Hepatocyte (in vitro differentiated cells): ENCODE data around the gene PSMA7. TPM values are rescaled to one million over a fixed set of nuclear protein-coding genes. Genes with fewer than 3 reads are reported as not detected.
A peak's percentile ranks its signal among the peaks of the same experiment; 100 is the strongest.

Experiments used
- DNase-seq: peaks from one replicate; pipeline ENCODE4 v3.0.0-alpha.2; 2016; ENCODE audit warnings: low spot score
- H2AFZ ChIP-seq: fragments of 200-600 bp; sonication (generic); 2 replicates; pipeline ENCODE4 v1.6.0; 2016; ENCODE audit warnings: antibody characterized with exemption, mild to moderate bottlenecking
- H3K27ac ChIP-seq: fragments of 200-600 bp; sonication (generic); 2 replicates; pipeline ENCODE4 v1.5.1; 2016; ENCODE audit warnings: mild to moderate bottlenecking
- H3K27me3 ChIP-seq: fragments of 200-600 bp; sonication (generic); 2 replicates; pipeline ENCODE4 v1.6.1; 2016
- H3K36me3 ChIP-seq: fragments of 200-600 bp; sonication (generic); replicated peaks from 2 replicates; pipeline ENCODE4 v1.5.1; 2016; ENCODE audit warnings: low read depth; ENCODE audit not compliant: insufficient read depth
- H3K4me1 ChIP-seq: fragments of 200-600 bp; sonication (generic); 2 replicates; pipeline ENCODE4 v1.5.1; 2016; ENCODE audit warnings: mild to moderate bottlenecking, moderate library complexity; ENCODE audit not compliant: insufficient read depth
- H3K4me2 ChIP-seq: fragments of 200-600 bp; sonication (generic); 2 replicates; pipeline ENCODE4 v1.6.0; 2016
- H3K4me3 ChIP-seq: fragments of 200-600 bp; sonication (generic); 2 replicates; pipeline ENCODE4 v1.5.1; 2016; ENCODE audit warnings: mild to moderate bottlenecking
- H3K79me2 ChIP-seq: fragments of 200-600 bp; sonication (generic); 2 replicates; pipeline ENCODE4 v1.6.0; 2017; ENCODE audit warnings: mild to moderate bottlenecking
- H3K9me2 ChIP-seq: fragments of 200-600 bp; sonication (generic); replicated peaks from 2 replicates; pipeline ENCODE4 v1.6.0; 2017; ENCODE audit warnings: mild to moderate bottlenecking; ENCODE audit not compliant: insufficient read depth
- H3K9me3 ChIP-seq: fragments of 200-600 bp; sonication (generic); 2 replicates; pipeline ENCODE4 v1.5.1; 2016; ENCODE audit warnings: low read depth, mild to moderate bottlenecking
- H4K20me1 ChIP-seq: fragments of 200-600 bp; sonication (generic); 2 replicates; pipeline ENCODE4 v1.6.0; 2016; ENCODE audit warnings: mild to moderate bottlenecking; ENCODE audit not compliant: insufficient read depth, poor library complexity, severe bottlenecking
- EZH2 ChIP-seq: fragments of 200-600 bp; sonication (generic); IDR thresholded peaks from 2 replicates; pipeline ENCODE4 v1.6.1; 2016; ENCODE audit warnings: antibody characterized with exemption, mild to moderate bottlenecking, borderline replicate concordance
- EZH2phosphoT487 ChIP-seq: fragments of 200-600 bp; sonication (generic); IDR thresholded peaks from one replicate; pipeline ENCODE4 v1.6.1; 2018; ENCODE audit warnings: antibody characterized with exemption, mild to moderate bottlenecking, low read depth, moderate library complexity; ENCODE audit not compliant: unreplicated experiment, severe bottlenecking
- WGBS: methylation state at CpG from one replicate; pipeline ENCODE4 v1.1.6; 2016; ENCODE audit warnings: low lambda C conversion rate; ENCODE audit errors: missing lambda C conversion rate; 5-methylcytosine and 5-hydroxymethylcytosine counted together
- polyA plus RNA-seq: library from polyadenylated mRNA; unstranded; fragments of >200 nt; fragmentation: Nextera tagmentation; extraction: Ambion mirVana; gene quantifications from 2 replicates; pipeline ENCODE4 v1.2.1, GENCODE V29; 2016
- total RNA-seq: library from RNA; depleted of rRNA; stranded (reverse); fragments of >200 nt; gene quantifications from 2 replicates; pipeline ENCODE4 v1.2.3, GENCODE V29; 2014
- TF ChIP-seq, protein P1 (sequence below): fragments of 200-600 bp; sonication (generic); IDR thresholded peaks from 2 replicates; pipeline ENCODE4 v1.5.1; 2016; ENCODE audit warnings: antibody characterized with exemption, mild to moderate bottlenecking; ENCODE audit not compliant: poor library complexity

Gene PSMA7
- total and polyA plus RNA-seq, 2 experiments from 2014 or later, result 277 to 408 TPM

DNA sequence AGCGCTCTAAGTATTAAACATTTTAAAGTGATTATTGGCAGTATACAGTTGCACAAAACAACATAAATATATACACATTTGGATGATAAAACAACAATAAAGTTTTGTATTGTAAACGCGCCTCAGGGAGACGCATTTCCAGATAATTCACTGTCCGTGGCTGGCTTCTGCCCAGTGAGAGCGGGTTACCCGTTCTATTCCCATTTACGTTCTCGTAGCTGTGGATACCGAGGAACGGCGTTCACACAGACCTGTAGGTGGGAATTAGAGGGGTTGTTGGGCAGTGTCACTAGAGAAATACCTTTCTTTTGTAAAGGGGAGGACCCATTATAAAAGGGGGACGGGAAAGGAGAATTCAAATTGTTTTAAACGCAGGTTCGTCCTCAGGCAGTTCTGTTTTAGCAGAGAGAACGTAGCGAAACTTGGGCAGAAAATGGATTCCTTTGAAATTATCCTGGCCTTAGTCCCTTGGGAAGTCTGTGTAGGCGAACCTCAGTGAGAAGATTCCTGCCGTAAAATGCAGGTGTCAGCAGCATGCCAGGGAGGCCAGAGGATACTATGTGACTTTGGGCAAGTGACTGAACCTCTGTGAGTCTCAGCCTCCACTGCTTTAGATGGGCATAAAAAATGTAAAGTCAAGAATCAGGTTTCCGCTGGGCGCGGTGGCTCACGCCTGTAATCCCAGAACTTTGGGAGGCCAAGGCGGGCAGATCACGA is 40.4 kb upstream of the PSMA7 start:
- DNase-seq, result no peak
- no peak for TF ChIP-seq EZH2phosphoT487
- TF ChIP-seq, protein P1, sequence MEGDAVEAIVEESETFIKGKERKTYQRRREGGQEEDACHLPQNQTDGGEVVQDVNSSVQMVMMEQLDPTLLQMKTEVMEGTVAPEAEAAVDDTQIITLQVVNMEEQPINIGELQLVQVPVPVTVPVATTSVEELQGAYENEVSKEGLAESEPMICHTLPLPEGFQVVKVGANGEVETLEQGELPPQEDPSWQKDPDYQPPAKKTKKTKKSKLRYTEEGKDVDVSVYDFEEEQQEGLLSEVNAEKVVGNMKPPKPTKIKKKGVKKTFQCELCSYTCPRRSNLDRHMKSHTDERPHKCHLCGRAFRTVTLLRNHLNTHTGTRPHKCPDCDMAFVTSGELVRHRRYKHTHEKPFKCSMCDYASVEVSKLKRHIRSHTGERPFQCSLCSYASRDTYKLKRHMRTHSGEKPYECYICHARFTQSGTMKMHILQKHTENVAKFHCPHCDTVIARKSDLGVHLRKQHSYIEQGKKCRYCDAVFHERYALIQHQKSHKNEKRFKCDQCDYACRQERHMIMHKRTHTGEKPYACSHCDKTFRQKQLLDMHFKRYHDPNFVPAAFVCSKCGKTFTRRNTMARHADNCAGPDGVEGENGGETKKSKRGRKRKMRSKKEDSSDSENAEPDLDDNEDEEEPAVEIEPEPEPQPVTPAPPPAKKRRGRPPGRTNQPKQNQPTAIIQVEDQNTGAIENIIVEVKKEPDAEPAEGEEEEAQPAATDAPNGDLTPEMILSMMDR, result no peak
- TF ChIP-seq EZH2, result no peak
- Histone ChIP-seq H3K27ac (peak overlapping the region; percentile 92), H3K27me3 (no peaks in the 10 kb centered on the region), H3K4me2 (peak overlapping the region; percentile 97), H2AFZ (peak overlapping the region; percentile 62), H4K20me1 (no peaks in the 10 kb centered on the region), H3K9me2 (no peaks in the 10 kb centered on the region), H3K79me2 (peaks cover 52% of the 10 kb centered on the region), H3K36me3 (no peaks in the 10 kb centered on the region), H3K9me3 (no peaks in the 10 kb centered on the region), H3K4me3 (peak overlapping the region; percentile 89), H3K4me1 (peaks cover 15% of the 10 kb centered on the region)
- WGBS, result 32% methylated on average over 25 of the region's 25 CpGs

DNA sequence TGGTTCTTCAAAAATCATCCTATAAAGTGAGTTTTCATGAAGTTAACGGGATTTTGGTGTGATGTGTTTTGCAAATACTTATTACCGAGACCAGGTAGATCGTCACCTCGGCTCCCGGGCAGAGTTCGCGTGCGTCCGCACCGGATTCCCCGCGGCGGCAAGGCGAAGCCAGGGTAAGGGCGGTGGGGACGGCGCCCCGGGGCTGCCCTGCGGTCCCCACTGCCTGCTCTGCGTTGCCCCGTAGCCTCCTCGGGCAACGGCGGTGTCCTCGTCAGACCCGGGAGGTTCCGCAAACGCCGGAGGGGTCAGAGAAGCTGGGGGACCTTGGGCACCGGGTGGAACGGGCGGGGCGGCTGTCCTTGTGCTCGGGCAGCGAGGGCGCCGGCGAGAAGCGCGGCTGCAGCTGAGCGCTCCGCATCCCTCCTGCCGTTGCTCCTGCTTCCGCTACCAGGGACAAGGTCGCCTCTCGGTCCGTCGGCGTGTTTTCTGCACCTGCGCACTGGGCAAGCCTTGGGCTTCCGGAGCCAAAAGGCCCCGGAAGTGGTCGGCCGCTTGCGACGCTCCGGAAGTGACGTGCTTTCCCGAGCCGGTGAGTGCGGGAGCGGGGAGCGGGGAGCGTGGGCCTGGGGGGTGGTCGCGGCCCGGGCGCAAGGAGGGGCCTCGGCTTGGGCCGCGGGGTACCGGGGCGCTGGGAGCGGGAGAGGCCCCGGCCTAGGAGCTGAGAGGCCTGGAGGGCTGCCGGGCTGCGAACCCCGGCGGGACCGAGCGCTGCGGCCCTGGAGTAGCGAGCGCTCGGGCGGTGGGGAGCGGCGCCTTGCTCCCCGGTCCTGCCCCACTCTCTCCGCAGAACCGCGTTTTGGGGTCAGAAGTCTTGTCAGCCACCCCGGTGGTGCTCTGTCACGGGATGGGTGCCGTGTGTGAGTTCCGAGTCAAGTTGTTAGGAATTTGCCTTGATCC is 39.6 kb upstream of the PSMA7 start, which contains the start of gene MTG2:
TSS of gene MTG2 (plus strand) at position 560 of the 957 bp plus-strand sequence. CDS start 10,393 bp downstream, outside the sequence.
- DNase-seq, result peak; percentile 98
- no peaks in the 10 kb centered on the region for H3K9me2 ChIP-seq
- no peaks in the 10 kb centered on the region for H3K9me3 ChIP-seq
- H2AFZ ChIP-seq, result peak within 1 kb of the TSS; percentile 75
- H3K79me2 ChIP-seq, result peaks cover 44% of the 10 kb centered on the region
- no peaks in the 10 kb centered on the region for H3K36me3 ChIP-seq
- no peaks in the 10 kb centered on the region for H3K27me3 ChIP-seq
- peak within 1 kb of the TSS; percentile 92 for H3K27ac ChIP-seq
- no peaks in the 10 kb centered on the region for H4K20me1 ChIP-seq
- TF ChIP-seq EZH2phosphoT487 (no peak), EZH2 (no peak)
- TF ChIP-seq, protein P1, result no peak
- peak within 1 kb of the TSS; percentile 89 for H3K4me3 ChIP-seq
- peaks cover 15% of the 10 kb centered on the region for H3K4me1 ChIP-seq
- 1% methylated on average over 62 of the region's 96 CpGs for WGBS
- peak within 1 kb of the TSS; percentile 97 for H3K4me2 ChIP-seq

DNA sequence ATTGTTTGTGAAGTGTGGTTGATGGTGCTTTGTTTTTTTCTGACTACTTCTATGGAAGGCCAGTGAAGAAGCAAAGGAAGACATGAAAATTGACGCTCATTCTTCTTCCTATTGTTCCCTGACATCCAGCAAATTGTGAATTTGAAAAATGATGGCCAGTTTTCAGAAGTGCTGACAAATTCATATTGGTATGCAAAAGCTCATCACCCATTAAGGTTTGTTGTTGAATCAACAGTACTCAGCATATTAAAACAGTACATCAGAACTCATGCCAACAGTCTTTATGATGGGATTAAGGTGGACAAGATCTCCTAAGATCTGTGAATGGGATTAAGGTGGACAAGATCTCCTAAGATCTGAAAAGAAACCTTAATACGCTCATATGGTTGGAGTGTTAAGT is 38.6 kb upstream of the PSMA7 start:
- no peak overlapping the region for H3K4me3 ChIP-seq
- TF ChIP-seq, protein P1, result no peak
- no peak for TF ChIP-seq EZH2phosphoT487
- no peak for TF ChIP-seq EZH2
- no peak overlapping the region for H2AFZ ChIP-seq
- H3K27me3 ChIP-seq, result no peaks in the 10 kb centered on the region
- DNase-seq, result no peak
- no peaks in the 10 kb centered on the region for H3K9me3 ChIP-seq
- WGBS, result 86% methylated on average over 2 of the region's 2 CpGs
- no peaks in the 10 kb centered on the region for H3K9me2 ChIP-seq
- peak overlapping the region; percentile 79 for H3K4me2 ChIP-seq
- H4K20me1 ChIP-seq, result no peaks in the 10 kb centered on the region
- no peaks in the 10 kb centered on the region for H3K36me3 ChIP-seq
- peak overlapping the region; percentile 92 for H3K27ac ChIP-seq
- H3K4me1 ChIP-seq, result peaks cover 12% of the 10 kb centered on the region
- H3K79me2 ChIP-seq, result peaks cover 37% of the 10 kb centered on the region
